Naive thymus-derived CD4-positive, alpha-beta T cell (primary cell): ENCODE results near the gene SHD. TPM values are rescaled to one million over a fixed set of nuclear protein-coding genes. Genes with fewer than 3 reads are reported as not detected.
"Not testable (repeated sequence)": the region's sequence is repeated elsewhere in the genome, so short reads cannot be mapped to it uniquely, and the experiment has no call there.

Experiments
- ATAC-seq: fragments of 150-1000 bp; cut with Tn5 transposase; 2 replicates; pipeline ENCODE4 v1.10.0; 2021; ENCODE audit warnings: mild to moderate bottlenecking, moderate library complexity
- CTCF ChIA-PET: fragments of 350-600 bp; sonication (Branson Sonifier 250); formaldehyde crosslinking; loops from one replicate; lab custom pipeline; 2021; ENCODE audit warnings: antibody characterized with exemption; lab: Charles Lee
- POLR2A ChIA-PET: fragments of 350-600 bp; sonication (Branson Sonifier 250); formaldehyde crosslinking; loops from one replicate; lab custom pipeline; 2021; ENCODE audit warnings: antibody characterized with exemption, inconsistent platforms; lab: Charles Lee
- DNase-seq, 9 donors: peaks; one replicate each; pipeline versions ENCODE4 v3.0.0 to v3.0.0-alpha.2; 2020 to 2022; ENCODE audit warnings: mixed read lengths in 1 of 9
- H3K27ac ChIP-seq: one replicate; pipeline ENCODE4 v1.7.0; 2013; ENCODE audit warnings: mild to moderate bottlenecking, low read depth, low read length, moderate library complexity
- H3K27me3 ChIP-seq, 2 donors: one replicate each; pipeline ENCODE4 v1.7.0; 2013; ENCODE audit warnings: low read length in 2 of 2, mild to moderate bottlenecking in 2 of 2, moderate library complexity in 2 of 2; ENCODE audit not compliant: control insufficient read depth in 2 of 2, insufficient read depth in 2 of 2
- H3K36me3 ChIP-seq, 3 experiments: 1 replicate in 2 of 3; 2 replicates in 1 of 3; pipeline ENCODE4 v1.7.0; 2013; ENCODE audit warnings: low read length in 3 of 3, mild to moderate bottlenecking in 3 of 3, moderate library complexity in 1 of 3; ENCODE audit not compliant: insufficient read depth in 3 of 3, control insufficient read depth in 2 of 3
- H3K4me1 ChIP-seq, 2 donors: one replicate each; pipeline ENCODE4 v1.7.0; 2013; ENCODE audit warnings: low read length in 2 of 2, mild to moderate bottlenecking in 2 of 2, moderate library complexity in 1 of 2; ENCODE audit not compliant: control insufficient read depth in 2 of 2, insufficient read depth in 2 of 2
- H3K4me3 ChIP-seq: 2 replicates; pipeline ENCODE4 v1.7.0; 2013; ENCODE audit warnings: mild to moderate bottlenecking, low read length
- H3K9me3 ChIP-seq, 3 experiments: 1 replicate in 2 of 3; 2 replicates in 1 of 3; pipeline ENCODE4 v1.7.0; 2013; ENCODE audit warnings: low read length in 3 of 3; ENCODE audit not compliant: control insufficient read depth in 2 of 3
- H3K27ac Mint-ChIP-seq, 9 donors: one replicate each; pipeline ENCODE4 v1.8.0; 2020 to 2022; ENCODE audit warnings: mixed read lengths in 9 of 9, mild to moderate bottlenecking in 8 of 9, moderate library complexity in 5 of 9, inconsistent platforms in 2 of 9
- H3K27me3 Mint-ChIP-seq, 5 donors: one replicate each; pipeline ENCODE4 v1.8.0; 2021 to 2022; ENCODE audit warnings: mixed read lengths in 5 of 5, mild to moderate bottlenecking in 1 of 5
- H3K36me3 Mint-ChIP-seq, 5 donors: one replicate each; pipeline ENCODE4 v1.8.0; 2020 to 2022; ENCODE audit warnings: mixed read lengths in 5 of 5, mild to moderate bottlenecking in 3 of 5, inconsistent platforms in 1 of 5
- H3K4me1 Mint-ChIP-seq, 7 donors: one replicate each; pipeline ENCODE4 v1.8.0; 2020 to 2022; ENCODE audit warnings: mixed read lengths in 7 of 7, mild to moderate bottlenecking in 3 of 7, inconsistent platforms in 1 of 7
- H3K4me3 Mint-ChIP-seq, 10 donors: one replicate each; pipeline ENCODE4 v1.8.0; 2020 to 2022; ENCODE audit warnings: mild to moderate bottlenecking in 10 of 10, mixed read lengths in 10 of 10, moderate library complexity in 6 of 10, inconsistent platforms in 2 of 10
- H3K9me3 Mint-ChIP-seq, 11 donors: one replicate each; pipeline ENCODE4 v1.8.0; 2020 to 2022; ENCODE audit warnings: mixed read lengths in 11 of 11, mild to moderate bottlenecking in 4 of 11, inconsistent platforms in 1 of 11, moderate library complexity in 1 of 11
- intact Hi-C, 2 donors: fragments of 100-400 bp; cut with micrococcal nuclease; formaldehyde crosslinking; loops; one replicate each; pipeline ENCODE4 v1.15.1; 2023
- polyA plus RNA-seq, 2 donors: library from polyadenylated mRNA; unstranded; fragments of 300-500 nt; fragmentation: Illumina TruSeq; gene quantifications; one replicate each; pipeline ENCODE4 v1.2.3, GENCODE V29; 2021
- total RNA-seq, 6 experiments: library from RNA in 5 of 6; stranded (reverse) in 5 of 6; gene quantifications; 1 replicate in 5 of 6; 2 replicates in 1 of 6; pipeline ENCODE4 v1.2.3 and lab custom pipeline; 2021 to 2026

Gene SHD
- total and polyA plus RNA-seq, 7 experiments from 2014 or later, result 2.3 TPM; not detected in 6

DNA sequence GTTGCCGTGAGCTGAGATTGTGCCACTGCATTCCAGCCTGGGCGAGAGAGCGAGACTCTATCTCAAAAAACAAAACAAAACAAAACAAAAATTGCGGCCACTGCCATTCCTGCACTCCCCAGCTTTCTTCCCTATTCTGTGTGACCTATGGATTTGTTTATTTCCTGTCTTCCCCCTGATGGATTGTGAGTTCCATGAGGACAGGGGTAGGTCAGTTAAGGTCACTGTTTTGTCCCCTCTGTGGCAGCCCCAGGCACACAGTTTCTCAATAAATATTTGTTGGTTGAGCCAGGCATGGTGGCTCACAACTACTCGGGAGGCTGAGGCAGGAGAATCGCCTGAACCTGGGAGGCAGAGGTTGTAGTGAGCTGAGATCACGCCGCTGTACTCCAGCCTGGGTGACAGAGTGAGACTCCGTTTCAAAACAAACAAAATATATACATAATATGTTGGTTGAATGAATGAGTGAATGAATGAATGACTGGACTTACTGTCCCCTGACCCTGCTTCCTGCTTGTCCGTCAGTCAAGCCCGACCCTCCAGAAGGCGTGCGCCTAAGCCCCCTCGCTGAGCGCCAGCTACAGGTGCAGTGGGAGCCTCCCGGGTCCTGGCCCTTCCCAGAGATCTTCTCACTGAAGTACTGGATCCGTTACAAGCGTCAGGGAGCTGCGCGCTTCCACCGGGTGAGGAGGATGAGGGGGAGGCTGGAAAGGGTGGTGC lies 44.8 kb upstream of the SHD start:
- Mint-ChIP-seq H3K4me3 (no peak overlapping the region), H3K4me1 (peaks cover 0 to 10% (median 0%) of the 10 kb centered on the region in 7 donors), H3K36me3 (peaks cover 0 to 4% (median 0%) of the 10 kb centered on the region in 5 donors), H3K27ac (no peak overlapping the region), H3K9me3 (no peaks in the 10 kb centered on the region), H3K27me3 (peaks cover 0 to 25% (median 6%) of the 10 kb centered on the region in 5 donors)
- Histone ChIP-seq H3K9me3 (no peaks in the 10 kb centered on the region), H3K36me3 (no peaks in the 10 kb centered on the region), H3K4me1 (no peaks in the 10 kb centered on the region), H3K27ac (no peak overlapping the region), H3K27me3 (no peaks in the 10 kb centered on the region), H3K4me3 (no peak overlapping the region)
- POLR2A ChIA-PET, result no interaction called here
- intact Hi-C loops, result no loop called here
- DNase-seq, result no peak
- CTCF ChIA-PET, result interaction anchor here (0.6 kb wide), 1 partner anchor 102 kb away, joined by 3 read pairs; no protein-coding TSS in a partner anchor
- ATAC-seq, result no peak

DNA sequence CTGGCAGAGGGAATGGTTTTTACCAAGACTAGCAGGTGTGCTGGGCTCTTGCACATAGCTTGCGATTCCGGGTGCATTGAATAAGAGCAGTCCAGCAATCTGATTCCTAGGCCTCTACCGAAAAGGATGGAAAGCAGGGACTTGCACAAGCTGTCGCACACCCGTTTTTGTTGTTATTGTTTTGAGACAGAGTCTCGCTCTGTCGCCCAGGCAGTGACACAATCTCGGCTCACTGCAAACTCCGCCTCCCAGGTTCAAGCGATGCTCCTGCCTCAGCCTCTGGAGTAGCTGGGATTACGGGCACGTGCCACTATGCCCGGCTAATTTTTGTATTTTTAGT lies 44.2 kb upstream of the SHD start:
- POLR2A ChIA-PET, result interaction anchor here (0.6 kb wide), 1 partner anchor 453 kb away, joined by 3 read pairs; no protein-coding TSS in a partner anchor
- peaks cover 0 to 5% (median 0%) of the 10 kb centered on the region in 7 donors for H3K4me1 Mint-ChIP-seq
- ATAC-seq (no peak), DNase-seq (no peak)
- Histone ChIP-seq H3K4me3 (no peak overlapping the region), H3K36me3 (no peaks in the 10 kb centered on the region), H3K27ac (no peak overlapping the region), H3K4me1 (no peaks in the 10 kb centered on the region), H3K27me3 (no peaks in the 10 kb centered on the region), H3K9me3 (no peaks in the 10 kb centered on the region)
- no peak overlapping the region for H3K4me3 Mint-ChIP-seq
- peaks cover 0 to 4% (median 0%) of the 10 kb centered on the region in 5 donors for H3K36me3 Mint-ChIP-seq
- CTCF ChIA-PET, result no interaction called here
- intact Hi-C loops, result no loop called here
- peaks cover 0 to 19% (median 6%) of the 10 kb centered on the region in 5 donors for H3K27me3 Mint-ChIP-seq
- H3K9me3 Mint-ChIP-seq, result no peaks in the 10 kb centered on the region
- no peak overlapping the region for H3K27ac Mint-ChIP-seq

DNA sequence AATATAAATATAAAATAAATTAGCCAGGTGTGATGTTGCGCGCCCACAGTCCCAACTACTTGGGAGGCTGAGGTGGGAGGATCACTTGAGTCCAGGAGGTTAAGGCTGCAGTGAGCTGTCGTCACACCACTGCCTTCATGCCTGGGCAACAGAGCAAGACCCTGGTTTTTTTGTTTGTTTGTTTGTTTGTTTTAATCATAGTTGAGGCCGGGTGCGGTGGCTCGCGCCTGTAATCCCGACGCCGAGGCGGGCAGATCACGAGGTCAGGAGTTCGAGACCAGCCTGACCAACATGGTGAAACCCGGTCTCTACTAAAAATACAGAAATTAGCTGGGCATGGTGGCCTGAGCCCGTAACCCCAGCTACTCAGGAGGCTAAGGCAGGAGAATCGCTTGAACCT lies 41.6 kb upstream of the SHD start:
- H3K4me1 Mint-ChIP-seq, H3K4me1 ChIP-seq, DNase-seq, H3K9me3 Mint-ChIP-seq, H3K27ac ChIP-seq, H3K36me3 Mint-ChIP-seq, H3K27ac Mint-ChIP-seq, ATAC-seq, intact Hi-C loops, H3K4me3 ChIP-seq, H3K4me3 Mint-ChIP-seq, H3K9me3 ChIP-seq, H3K27me3 ChIP-seq, H3K36me3 ChIP-seq, POLR2A ChIA-PET: not testable (repeated sequence)
- peaks cover 0 to 14% (median 0%) of the 10 kb centered on the region in 5 donors for H3K27me3 Mint-ChIP-seq
- CTCF ChIA-PET, result interaction anchor here (0.6 kb wide), 1 partner anchor 250 kb away, joined by 4 read pairs; no protein-coding TSS in a partner anchor

DNA sequence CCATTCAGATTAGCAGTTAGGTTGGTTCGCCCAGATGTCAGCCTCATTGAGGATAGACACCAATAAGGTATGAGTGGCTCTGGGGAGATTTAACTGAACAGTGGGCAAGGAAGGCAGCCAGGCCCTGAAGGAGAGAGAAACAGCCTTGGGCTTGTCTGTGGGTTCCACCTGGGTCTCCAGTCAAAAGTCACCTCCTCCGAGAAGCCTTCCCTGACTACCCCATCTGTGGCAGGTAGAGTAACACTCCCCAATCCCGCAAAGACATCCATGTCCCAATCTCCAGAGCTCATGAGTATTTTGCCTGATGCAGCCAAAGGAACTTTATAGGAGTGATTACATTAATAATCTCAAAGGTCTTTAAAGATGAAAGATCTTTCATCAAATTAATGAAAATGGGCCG lies 40.2 kb upstream of the SHD start:
- ATAC-seq, result no peak
- peaks cover 0 to 11% (median 5%) of the 10 kb centered on the region in 11 donors for H3K9me3 Mint-ChIP-seq

DNA sequence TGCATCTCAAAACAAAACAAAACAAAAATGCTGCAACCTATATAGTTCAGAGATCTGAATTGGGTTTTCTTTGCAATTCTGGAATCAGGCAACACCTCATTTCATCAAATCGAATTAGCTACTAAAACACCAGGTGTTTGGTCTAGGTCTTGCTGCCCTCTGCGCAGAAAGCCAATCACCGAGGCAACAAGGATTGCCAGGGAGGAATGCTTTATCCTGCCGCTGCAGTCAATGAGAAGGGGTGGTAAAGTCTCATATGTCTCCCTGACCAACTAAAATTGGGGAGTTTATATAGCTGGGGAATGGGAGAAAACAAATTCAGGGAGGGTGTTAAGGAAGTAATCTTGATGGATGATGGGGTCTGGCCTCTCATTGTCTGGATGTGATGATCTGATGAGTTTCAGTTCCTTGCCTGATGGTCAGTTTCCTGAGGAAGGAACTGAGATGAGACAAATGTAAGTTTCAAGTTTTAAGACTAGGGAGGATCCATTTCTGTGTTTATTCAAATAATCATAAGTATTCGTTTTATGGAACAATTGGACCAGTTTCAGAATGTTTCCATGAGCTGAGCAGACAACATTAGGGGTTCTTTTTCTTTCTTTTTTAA lies 37.1 kb upstream of the SHD start:
- Mint-ChIP-seq H3K4me3 (no peak overlapping the region), H3K27me3 (peaks cover 0 to 5% (median 0%) of the 10 kb centered on the region in 5 donors), H3K9me3 (peaks cover 0 to 11% (median 5%) of the 10 kb centered on the region in 11 donors), H3K27ac (no peak overlapping the region), H3K4me1 (peaks cover 0 to 8% (median 5%) of the 10 kb centered on the region in 7 donors), H3K36me3 (peaks cover 0 to 9% (median 3%) of the 10 kb centered on the region in 5 donors)
- ATAC-seq (no peak), DNase-seq (no peak)
- Histone ChIP-seq H3K36me3 (no peaks in the 10 kb centered on the region), H3K4me1 (peaks cover 4 to 5% of the 10 kb centered on the region in 2 donors), H3K27me3 (no peaks in the 10 kb centered on the region), H3K9me3 (no peaks in the 10 kb centered on the region), H3K4me3 (no peak overlapping the region), H3K27ac (no peak overlapping the region)
- ChIA-PET CTCF (no interaction called here), POLR2A (no interaction called here)
- intact Hi-C loops, result no loop called here

More for the DNA sequence above, 40.2 kb upstream of the SHD start:
- CTCF ChIA-PET, result no interaction called here
- H3K27me3 Mint-ChIP-seq, result peaks cover 0 to 9% (median 0%) of the 10 kb centered on the region in 5 donors
- Histone ChIP-seq H3K27me3 (no peaks in the 10 kb centered on the region), H3K9me3 (no peaks in the 10 kb centered on the region), H3K4me1 (no peaks in the 10 kb centered on the region), H3K4me3 (no peak overlapping the region), H3K36me3 (no peaks in the 10 kb centered on the region), H3K27ac (no peak overlapping the region)
- intact Hi-C loops, result no loop called here
- POLR2A ChIA-PET, result no interaction called here
- no peak overlapping the region for H3K4me3 Mint-ChIP-seq
- no peaks in the 10 kb centered on the region for H3K4me1 Mint-ChIP-seq
- H3K27ac Mint-ChIP-seq, result no peak overlapping the region
- no peak for DNase-seq
- H3K36me3 Mint-ChIP-seq, result peaks cover 0 to 9% (median 3%) of the 10 kb centered on the region in 5 donors

DNA sequence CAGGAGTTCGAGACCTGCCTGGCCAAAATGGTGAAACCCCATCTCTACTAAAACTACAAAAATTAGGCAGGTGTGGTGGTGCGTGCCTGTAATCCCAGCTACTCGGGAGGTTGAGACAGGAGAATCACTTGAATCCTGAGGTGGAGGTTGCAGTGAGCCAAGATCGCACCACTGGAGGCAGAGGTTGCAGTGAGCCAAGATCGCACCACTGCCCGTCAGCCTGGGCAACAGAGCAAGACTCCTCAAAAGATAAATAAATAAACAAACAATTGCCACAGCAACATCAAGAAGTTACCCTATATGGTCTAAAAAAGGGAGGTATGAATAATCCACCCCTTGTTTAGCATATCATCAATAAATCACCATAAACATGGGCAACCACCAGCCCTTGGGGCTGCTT lies 33.1 kb upstream of the SHD start:
- Histone ChIP-seq H3K4me1 (peaks cover 12 to 13% of the 10 kb centered on the region in 2 donors), H3K27ac (peak overlapping the region; percentile 99), H3K4me3 (peak overlapping the region; percentile 100), H3K36me3 (peaks cover 13 to 31% (median 15%) of the 10 kb centered on the region in 3 experiments)
- H3K27me3 Mint-ChIP-seq, H3K9me3 ChIP-seq, CTCF ChIA-PET, POLR2A ChIA-PET, ATAC-seq, H3K27me3 ChIP-seq, DNase-seq: not testable (repeated sequence)
- Mint-ChIP-seq H3K4me1 (peaks cover 10 to 33% (median 24%) of the 10 kb centered on the region in 7 donors), H3K27ac (peak overlapping the region in 7 of 9 donors; percentile 97 to 100 (median 99)), H3K36me3 (peaks cover 12 to 27% (median 21%) of the 10 kb centered on the region in 5 donors), H3K9me3 (peaks cover 0 to 18% (median 5%) of the 10 kb centered on the region in 11 donors), H3K4me3 (peak overlapping the region in 3 of 10 donors; percentile 91 to 97 (median 96))
- intact Hi-C loops, result loop anchor here (2.0 kb wide), 3 partner anchors 259 to 483 kb away; partner anchors contain the start of genes DPP9 (in 1 of the 2) and MRPL54 (in 1 of the 2)
